ENCODE measurements around the gene PALMD.

Gene PALMD

GRCh38 chr1:99697580-99697979, 51.7 kb downstream of the PALMD start:
- Histone ChIP-seq H3K4me3 (ENCODE audit: low read length) (no peak overlapping the region), H3K9me2 (replicated peaks; ENCODE audit: control insufficient read depth, low read length) (no peaks in the 10 kb centered on the region), H3F3A (ENCODE audit: control insufficient read depth, insufficient read depth) (no peaks in the 10 kb centered on the region), H4K20me1 (ENCODE audit: control insufficient read depth, insufficient read depth, low read depth, low read length) (no peaks in the 10 kb centered on the region), H3K4me1 (ENCODE audit: control insufficient read depth, low read length) (no peaks in the 10 kb centered on the region), H3K9me3 (ENCODE audit: control insufficient read depth, insufficient read depth, low read length) (no peaks in the 10 kb centered on the region), H3K27me3 (ENCODE audit: control insufficient read depth, low read length) (peaks cover 5% of the 10 kb centered on the region; the same call in 1 of the 2 replicates), H3K79me2 (ENCODE audit: control insufficient read depth, low read length) (no peaks in the 10 kb centered on the region), H3K36me3 (ENCODE audit: control insufficient read depth, low read length) (no peaks in the 10 kb centered on the region), H3K4me2 (ENCODE audit: low read length) (no peak overlapping the region), H3K27ac (ENCODE audit: low read depth, low read length) (no peak overlapping the region)
- no peak for TF ChIP-seq CTCF (IDR thresholded peaks at IDR 0.05; ENCODE audit: low read depth, low read length, poor library complexity, severe bottlenecking)
- no peak for TF ChIP-seq EZH2phosphoT487 (IDR thresholded peaks at IDR 0.05; ENCODE audit: borderline replicate concordance, low read length)

- H3K79me2 ChIP-seq (ENCODE audit: control insufficient read depth, low read length), result no peaks in the 10 kb centered on the region
- peaks cover 5% of the 10 kb centered on the region; the same call in 1 of the 2 replicates for H3K27me3 ChIP-seq (ENCODE audit: control insufficient read depth, low read length)
- no peaks in the 10 kb centered on the region for H3K36me3 ChIP-seq (ENCODE audit: control insufficient read depth, low read length)
- no peaks in the 10 kb centered on the region for H3K9me2 ChIP-seq (replicated peaks; ENCODE audit: control insufficient read depth, low read length)
- no peaks in the 10 kb centered on the region for H3K4me1 ChIP-seq (ENCODE audit: control insufficient read depth, low read length)
- no peak overlapping the region for H3K27ac ChIP-seq (ENCODE audit: low read depth, low read length)
- no peak overlapping the region for H3K4me2 ChIP-seq (ENCODE audit: low read length)
- no peaks in the 10 kb centered on the region for H3F3A ChIP-seq (ENCODE audit: control insufficient read depth, insufficient read depth)
- no peak for TF ChIP-seq EZH2phosphoT487 (IDR thresholded peaks at IDR 0.05; ENCODE audit: borderline replicate concordance, low read length)
- TF ChIP-seq CTCF (IDR thresholded peaks at IDR 0.05; ENCODE audit: low read depth, low read length, poor library complexity, severe bottlenecking), result no peak
- no peaks in the 10 kb centered on the region for H4K20me1 ChIP-seq (ENCODE audit: control insufficient read depth, insufficient read depth, low read depth, low read length)
- H3K4me3 ChIP-seq (ENCODE audit: low read length), result no peak overlapping the region
- no peaks in the 10 kb centered on the region for H3K9me3 ChIP-seq (ENCODE audit: control insufficient read depth, insufficient read depth, low read length)
Observed at GRCh38 chr1:99700020-99700419, 54.1 kb downstream of the PALMD start.

- H3K79me2 ChIP-seq (ENCODE audit: control insufficient read depth, low read length), result no peaks in the 10 kb centered on the region
- H3K4me2 ChIP-seq (ENCODE audit: low read length), result no peak overlapping the region
- no peaks in the 10 kb centered on the region for H3K36me3 ChIP-seq (ENCODE audit: control insufficient read depth, low read length)
- no peak overlapping the region for H3K27ac ChIP-seq (ENCODE audit: low read depth, low read length)
- no peaks in the 10 kb centered on the region for H3F3A ChIP-seq (ENCODE audit: control insufficient read depth, insufficient read depth)
- TF ChIP-seq EZH2phosphoT487 (IDR thresholded peaks at IDR 0.05; ENCODE audit: borderline replicate concordance, low read length) (no peak), CTCF (IDR thresholded peaks at IDR 0.05; ENCODE audit: low read depth, low read length, poor library complexity, severe bottlenecking) (no peak)
- H4K20me1 ChIP-seq (ENCODE audit: control insufficient read depth, insufficient read depth, low read depth, low read length), result no peaks in the 10 kb centered on the region
- no peaks in the 10 kb centered on the region for H3K9me2 ChIP-seq (replicated peaks; ENCODE audit: control insufficient read depth, low read length)
- H3K27me3 ChIP-seq (ENCODE audit: control insufficient read depth, low read length), result no peaks in the 10 kb centered on the region; the same call in 1 of the 2 replicates
- no peaks in the 10 kb centered on the region for H3K9me3 ChIP-seq (ENCODE audit: control insufficient read depth, insufficient read depth, low read length)
- no peaks in the 10 kb centered on the region for H3K4me1 ChIP-seq (ENCODE audit: control insufficient read depth, low read length)
- no peak overlapping the region for H3K4me3 ChIP-seq (ENCODE audit: low read length)
Observed at GRCh38 chr1:99702221-99702620, 56.3 kb downstream of the PALMD start.
